ENCODE measurements around the gene RBM10.

GRCh38 chrX:47191806-47192401, 46.9 kb downstream of the RBM10 start:
- TF ChIP-seq POLR2A (IDR thresholded peaks at IDR 0.05), result no peak
- TF ChIP-seq, protein P1, sequence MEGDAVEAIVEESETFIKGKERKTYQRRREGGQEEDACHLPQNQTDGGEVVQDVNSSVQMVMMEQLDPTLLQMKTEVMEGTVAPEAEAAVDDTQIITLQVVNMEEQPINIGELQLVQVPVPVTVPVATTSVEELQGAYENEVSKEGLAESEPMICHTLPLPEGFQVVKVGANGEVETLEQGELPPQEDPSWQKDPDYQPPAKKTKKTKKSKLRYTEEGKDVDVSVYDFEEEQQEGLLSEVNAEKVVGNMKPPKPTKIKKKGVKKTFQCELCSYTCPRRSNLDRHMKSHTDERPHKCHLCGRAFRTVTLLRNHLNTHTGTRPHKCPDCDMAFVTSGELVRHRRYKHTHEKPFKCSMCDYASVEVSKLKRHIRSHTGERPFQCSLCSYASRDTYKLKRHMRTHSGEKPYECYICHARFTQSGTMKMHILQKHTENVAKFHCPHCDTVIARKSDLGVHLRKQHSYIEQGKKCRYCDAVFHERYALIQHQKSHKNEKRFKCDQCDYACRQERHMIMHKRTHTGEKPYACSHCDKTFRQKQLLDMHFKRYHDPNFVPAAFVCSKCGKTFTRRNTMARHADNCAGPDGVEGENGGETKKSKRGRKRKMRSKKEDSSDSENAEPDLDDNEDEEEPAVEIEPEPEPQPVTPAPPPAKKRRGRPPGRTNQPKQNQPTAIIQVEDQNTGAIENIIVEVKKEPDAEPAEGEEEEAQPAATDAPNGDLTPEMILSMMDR (IDR thresholded peaks at IDR 0.05), result no peak
